Fibroblast of pulmonary artery (primary cell): ENCODE results near the gene VEPH1.
"Not testable (repeated sequence)": the region's sequence is repeated elsewhere in the genome, so short reads cannot be mapped to it uniquely, and the experiment has no call there.

Experiments used
- DNase-seq: peaks from one replicate; pipeline ENCODE4 v3.0.0-alpha.2; 2010; ENCODE audit warnings: low read depth
- H3K4me3 ChIP-seq: replicated peaks from 2 replicates; pipeline ENCODE4 v1.5.1; 2011; ENCODE audit warnings: low read depth, mild to moderate bottlenecking, control low read depth, low read length, moderate library complexity
- TF ChIP-seq, protein P1 (sequence below): IDR thresholded peaks from 2 replicates; pipeline ENCODE4 v1.5.1; 2011; ENCODE audit warnings: mild to moderate bottlenecking, control low read depth, low read length, inconsistent platforms; ENCODE audit errors: missing control alignments

Gene VEPH1

DNA sequence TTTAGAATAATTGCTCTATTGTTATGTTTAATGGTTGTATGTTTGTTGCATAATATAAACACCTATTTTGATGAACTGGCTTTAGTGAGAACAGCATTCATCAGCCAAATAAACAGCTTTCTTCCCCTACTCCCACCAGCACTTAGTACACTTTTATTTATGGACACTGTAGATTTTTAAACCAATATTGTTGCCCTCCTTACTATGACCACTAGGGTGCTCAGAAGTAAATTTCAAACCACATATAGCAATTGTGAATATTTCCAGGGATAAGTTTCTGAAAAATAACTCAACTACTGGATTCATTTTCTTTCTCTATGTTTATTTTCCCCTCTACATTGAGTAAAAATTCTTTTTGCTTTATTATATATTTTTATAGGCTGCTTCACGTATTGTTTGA is 151.2 kb downstream of the VEPH1 start:
- H3K4me3 ChIP-seq = no peak overlapping the region
- no peak for DNase-seq
- TF ChIP-seq, protein P1, sequence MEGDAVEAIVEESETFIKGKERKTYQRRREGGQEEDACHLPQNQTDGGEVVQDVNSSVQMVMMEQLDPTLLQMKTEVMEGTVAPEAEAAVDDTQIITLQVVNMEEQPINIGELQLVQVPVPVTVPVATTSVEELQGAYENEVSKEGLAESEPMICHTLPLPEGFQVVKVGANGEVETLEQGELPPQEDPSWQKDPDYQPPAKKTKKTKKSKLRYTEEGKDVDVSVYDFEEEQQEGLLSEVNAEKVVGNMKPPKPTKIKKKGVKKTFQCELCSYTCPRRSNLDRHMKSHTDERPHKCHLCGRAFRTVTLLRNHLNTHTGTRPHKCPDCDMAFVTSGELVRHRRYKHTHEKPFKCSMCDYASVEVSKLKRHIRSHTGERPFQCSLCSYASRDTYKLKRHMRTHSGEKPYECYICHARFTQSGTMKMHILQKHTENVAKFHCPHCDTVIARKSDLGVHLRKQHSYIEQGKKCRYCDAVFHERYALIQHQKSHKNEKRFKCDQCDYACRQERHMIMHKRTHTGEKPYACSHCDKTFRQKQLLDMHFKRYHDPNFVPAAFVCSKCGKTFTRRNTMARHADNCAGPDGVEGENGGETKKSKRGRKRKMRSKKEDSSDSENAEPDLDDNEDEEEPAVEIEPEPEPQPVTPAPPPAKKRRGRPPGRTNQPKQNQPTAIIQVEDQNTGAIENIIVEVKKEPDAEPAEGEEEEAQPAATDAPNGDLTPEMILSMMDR = peak; percentile 33

DNA sequence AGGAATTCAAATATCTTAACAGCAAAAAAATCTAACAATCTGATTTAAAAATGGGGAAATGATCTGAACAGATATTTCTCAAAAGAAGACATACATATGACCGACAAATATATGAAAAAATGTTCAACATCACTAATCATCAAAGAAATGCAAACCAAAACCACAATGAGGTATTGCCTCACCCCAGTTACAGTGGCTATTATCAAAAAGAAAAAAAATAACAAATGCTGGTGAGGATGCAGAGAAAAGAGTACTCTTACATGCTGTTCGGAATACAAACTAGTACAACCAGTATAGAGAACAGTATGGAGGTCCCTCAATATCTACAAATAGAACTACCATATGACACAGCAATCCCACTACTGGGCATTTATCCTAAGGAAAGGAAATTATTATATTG is 152.6 kb downstream of the VEPH1 start:
- not testable (repeated sequence) for H3K4me3 ChIP-seq
- DNase-seq = peak; percentile 34

DNA sequence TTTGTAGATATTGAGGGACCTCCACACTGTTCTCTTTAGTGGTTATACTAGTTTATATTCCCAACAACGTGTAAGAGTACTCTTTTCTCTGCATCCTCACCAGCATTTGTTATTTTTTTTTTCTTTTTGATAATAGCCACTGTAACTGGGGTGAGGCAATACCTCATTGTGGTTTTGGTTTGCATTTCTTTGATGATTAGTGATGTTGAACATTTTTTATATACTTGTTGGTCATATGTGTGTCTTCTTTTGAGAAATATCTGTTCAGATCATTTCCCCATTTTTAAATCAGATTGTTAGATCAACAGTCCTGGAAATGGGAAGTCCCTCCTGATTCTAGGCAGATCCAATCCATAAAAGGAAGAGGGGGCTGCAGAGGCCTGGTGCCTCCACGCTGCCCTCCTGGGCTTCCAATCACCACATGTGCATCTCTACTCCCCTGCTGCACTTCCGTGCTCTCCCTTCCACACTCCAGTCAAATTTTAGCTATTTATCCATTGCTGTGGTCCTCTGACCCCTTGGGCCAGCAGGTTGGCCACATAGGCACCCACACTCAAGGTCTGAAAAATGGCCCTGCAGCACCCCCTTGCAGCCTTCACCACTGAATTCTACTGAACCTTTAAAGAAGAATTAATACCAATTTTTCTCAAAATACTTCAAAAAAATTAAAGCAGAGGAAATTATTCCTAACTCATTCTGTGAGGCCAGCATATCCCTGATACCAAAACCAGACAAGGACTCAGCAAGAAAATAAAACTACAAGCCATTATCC is 154.7 kb downstream of the VEPH1 start:
- not testable (repeated sequence) for DNase-seq, H3K4me3 ChIP-seq

DNA sequence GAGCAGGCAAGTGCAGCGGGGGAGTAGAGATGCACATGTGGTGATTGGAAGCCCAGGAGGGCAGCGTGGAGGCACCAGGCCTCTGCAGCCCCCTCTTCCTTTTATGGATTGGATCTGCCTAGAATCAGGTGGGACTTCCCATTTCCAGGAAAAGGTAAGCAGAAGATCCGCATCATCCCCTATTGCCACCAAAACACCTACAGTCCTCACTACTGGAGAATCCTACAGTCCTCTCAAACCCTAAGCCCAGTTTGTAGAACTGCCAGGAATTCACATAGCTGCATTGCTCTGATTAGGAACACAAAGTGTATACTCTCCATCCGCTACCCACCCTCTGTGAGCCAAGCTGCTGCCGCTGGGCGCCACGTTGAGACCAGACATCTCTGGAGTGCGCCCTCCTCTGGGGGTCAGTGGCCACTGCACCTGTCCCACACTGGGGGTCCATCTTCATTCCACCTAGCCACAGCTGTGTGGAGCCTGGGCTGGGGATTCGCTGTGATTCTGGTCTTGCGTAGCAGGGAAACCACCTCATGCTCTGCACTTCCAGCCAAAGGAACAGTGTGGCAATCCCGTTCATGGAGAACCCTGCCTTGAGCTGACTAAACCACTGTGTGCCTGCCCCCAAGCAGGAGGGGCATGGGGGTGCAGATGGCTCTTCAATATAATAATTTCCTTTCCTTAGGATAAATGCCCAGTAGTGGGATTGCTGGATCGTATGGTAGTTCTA is 155.5 kb downstream of the VEPH1 start:
- TF ChIP-seq, protein P1 = peak; percentile 29
- no peak overlapping the region for H3K4me3 ChIP-seq
- DNase-seq = no peak

DNA sequence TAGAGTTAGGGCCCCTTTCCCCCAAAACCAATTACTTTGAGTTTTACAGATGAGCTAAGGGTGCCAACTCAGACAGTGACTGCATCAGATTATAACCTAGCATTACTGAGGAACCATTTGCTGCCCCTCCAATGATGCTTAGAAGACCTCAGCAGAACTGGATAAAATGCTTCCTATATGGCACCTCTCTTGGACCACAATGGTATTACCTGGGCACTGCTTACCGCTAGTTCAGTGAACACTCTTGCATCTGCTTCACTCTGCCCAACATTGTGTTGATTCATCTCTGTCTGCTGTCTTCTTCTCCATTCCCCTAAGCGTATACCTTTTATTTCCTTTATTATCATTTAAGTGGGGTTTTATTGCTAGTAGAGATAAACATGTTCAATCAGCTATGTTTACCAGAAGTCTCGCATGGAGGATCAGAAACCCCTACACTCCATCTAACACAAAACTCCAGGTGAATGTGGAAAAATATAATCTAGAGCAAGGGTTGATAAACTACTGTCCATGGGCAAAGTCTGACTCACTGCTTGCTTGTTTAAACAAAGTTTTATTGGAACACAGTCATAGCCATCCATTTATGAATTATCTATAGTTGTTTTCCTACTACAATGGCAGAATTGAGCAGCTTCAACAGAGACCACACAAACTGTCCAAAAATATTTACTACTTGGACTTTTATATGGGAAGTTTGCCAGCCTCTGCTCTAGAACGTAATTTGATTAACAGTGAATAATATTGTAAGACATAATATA is 166.8 kb downstream of the VEPH1 start:
- TF ChIP-seq, protein P1 = no peak
- no peak for DNase-seq
- H3K4me3 ChIP-seq = no peak overlapping the region

DNA sequence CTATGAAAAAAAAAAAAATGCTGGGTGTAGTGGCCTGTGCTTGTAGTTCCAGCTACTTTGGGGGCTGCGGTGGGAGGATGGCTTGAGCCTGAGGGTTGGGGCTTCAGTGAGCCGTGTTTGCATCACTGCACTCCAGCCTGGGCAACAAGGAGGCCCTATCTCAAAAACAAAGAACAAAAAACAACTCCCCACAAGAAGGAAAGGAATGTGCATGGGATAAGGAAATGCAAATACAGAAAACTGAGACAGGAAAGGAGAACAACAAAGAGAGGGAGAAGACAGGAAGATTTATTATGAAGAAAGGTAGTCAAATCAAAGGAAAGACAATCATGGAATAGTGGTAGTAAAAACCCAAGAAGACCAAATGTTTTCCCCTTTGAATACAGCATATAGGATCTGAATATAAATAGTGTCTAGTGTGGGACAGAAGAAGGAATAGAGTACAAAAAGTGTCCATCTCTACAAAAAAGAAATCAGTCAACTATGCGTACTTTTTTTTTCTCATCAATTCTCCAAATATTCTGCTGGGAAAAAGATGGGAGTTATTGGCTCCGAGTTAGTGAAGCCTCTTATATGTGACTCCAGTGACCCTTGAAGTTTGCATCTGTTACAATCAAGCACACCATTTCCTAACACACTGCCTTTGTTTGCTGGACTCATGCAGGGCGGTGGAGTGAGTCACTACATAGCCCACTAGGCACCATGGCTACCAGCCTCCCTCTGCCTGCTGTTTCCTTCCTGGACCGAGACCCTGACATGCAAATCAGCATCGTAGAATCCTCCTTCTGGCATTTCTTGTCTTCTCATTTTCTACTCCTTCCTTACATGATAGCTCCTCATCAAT is 167.8 kb downstream of the VEPH1 start:
- peak; percentile 83 for DNase-seq
- H3K4me3 ChIP-seq = no peak overlapping the region
- TF ChIP-seq, protein P1 = no peak

DNA sequence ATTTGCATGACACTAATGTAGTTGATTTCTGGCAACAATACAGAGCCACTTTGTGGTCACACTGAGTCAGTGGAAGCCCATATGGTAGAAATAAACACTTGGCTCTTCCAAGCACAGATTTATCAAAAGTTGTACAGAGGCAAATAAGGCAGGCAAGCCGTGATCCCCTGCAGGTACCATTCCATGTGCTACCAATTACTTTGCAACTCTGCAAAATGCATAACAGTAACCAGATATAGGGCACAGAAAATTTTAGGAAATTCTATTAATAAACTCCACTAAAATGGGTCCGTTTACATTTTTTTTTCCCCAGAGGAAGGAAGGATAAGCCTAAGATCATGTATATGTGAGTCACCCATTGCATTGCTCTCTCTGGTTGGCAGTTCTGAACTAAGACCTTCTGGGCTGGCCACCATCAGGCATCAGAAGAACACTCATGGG is 169.6 kb downstream of the VEPH1 start:
- H3K4me3 ChIP-seq = no peak overlapping the region
- no peak for DNase-seq
- TF ChIP-seq, protein P1 = no peak
